Omental fat pad (tissue), 4 donors: Measurements from ENCODE around the gene CPLX1. TPM values are rescaled to one million over a fixed set of nuclear protein-coding genes. Genes with fewer than 3 reads are reported as not detected.

Experiments
- ATAC-seq: fragments of 150-250 bp; one replicate; pipeline ENCODE4 v1.9.1; 2016; ENCODE audit warnings: mild to moderate bottlenecking, moderate library complexity; ENCODE audit not compliant: low FRiP score
- DNase-seq: peaks from one replicate; pipeline ENCODE4 v3.0.0-alpha.2; 2019; ENCODE audit warnings: low spot score
- CTCF ChIP-seq, 3 donors: fragments of 450-650 bp; IDR thresholded peaks; one replicate each; pipeline ENCODE4 v1.5.1; 2016 to 2017; ENCODE audit warnings: antibody characterized with exemption in 3 of 3, mild to moderate bottlenecking in 3 of 3, moderate library complexity in 2 of 3
- total RNA-seq, 4 donors: library from RNA; depleted of rRNA; stranded (reverse); fragments of >200 nt; gene quantifications; one replicate each; pipeline ENCODE4 v1.1.0, GENCODE V29; 2016

Gene CPLX1
- total RNA-seq, 4 donors from 2014 or later, result 1.1 to 2.0 (median 1.9) TPM; not detected in 1

DNA sequence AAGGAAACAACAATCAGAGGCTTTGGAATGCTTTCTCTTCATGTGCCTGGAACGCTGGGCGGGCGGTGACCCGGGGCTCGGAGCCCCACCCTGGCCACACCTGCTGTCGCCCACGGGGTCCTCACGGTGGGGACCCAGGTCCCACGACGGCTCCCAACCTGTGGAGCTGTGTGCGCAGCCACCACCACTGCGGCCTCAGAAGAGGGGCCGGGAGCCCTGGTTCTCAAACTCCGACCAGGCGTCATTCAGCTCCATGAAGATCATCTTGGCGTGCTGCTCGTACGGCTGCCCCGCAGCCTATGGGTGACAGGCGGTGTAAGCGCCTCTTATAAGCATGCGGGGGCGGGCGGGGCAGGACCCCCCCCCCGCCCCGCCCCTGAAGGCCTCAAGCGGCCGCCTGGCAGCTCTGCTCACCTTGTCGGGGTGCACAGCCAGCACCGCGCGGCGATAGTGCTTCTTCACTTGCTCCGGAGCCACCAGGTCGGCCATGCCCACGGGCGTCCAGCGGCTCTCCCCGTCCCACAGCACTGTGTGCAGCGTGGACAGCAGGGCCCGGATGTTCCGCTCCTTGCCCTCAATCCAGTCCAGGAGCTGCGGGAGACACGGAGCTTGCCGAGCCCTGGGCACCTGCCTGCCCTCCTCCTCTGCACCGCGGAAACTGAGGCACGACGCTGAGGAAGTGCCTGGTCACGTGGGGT lies 23.7 kb upstream of the CPLX1 start:
- no peak for ATAC-seq
- TF ChIP-seq CTCF (IDR thresholded peaks at IDR 0.05), result no peak

GRCh38 chr4:848803-849477 lies 23.0 kb upstream of the CPLX1 start:
- TF ChIP-seq CTCF (IDR thresholded peaks at IDR 0.05), result no peak
- ATAC-seq (no peak), DNase-seq (no peak)

More for the DNA sequence above, 23.7 kb upstream of the CPLX1 start:
- no peak for DNase-seq

- no peak for DNase-seq
- TF ChIP-seq CTCF (IDR thresholded peaks at IDR 0.05), result no peak
- ATAC-seq, result no peak
Measured at GRCh38 chr4:848307-848691, 22.4 kb upstream of the CPLX1 start.

DNA sequence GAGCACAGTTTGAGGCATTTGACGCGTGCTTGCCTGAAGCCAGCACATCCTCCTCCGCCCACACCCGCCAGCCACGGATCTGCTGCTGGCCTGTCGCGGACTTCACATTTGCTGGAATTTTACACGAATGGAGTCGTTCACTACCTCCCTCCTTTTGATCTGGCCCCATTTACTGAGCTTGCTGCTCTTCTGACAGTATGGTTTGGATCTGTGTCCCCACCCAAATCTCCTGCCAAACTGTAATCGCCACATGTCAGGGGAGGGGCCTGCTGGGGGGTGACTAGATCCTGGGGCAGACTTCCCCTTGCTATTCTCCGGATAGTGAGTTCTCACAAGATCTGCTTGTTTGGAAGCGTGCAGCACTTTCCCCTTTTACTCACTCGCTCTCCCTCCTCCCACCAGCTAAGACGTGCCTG lies 19.9 kb upstream of the CPLX1 start:
- no peak for DNase-seq
- TF ChIP-seq CTCF (IDR thresholded peaks at IDR 0.05), result no peak
- ATAC-seq, result peak; percentile 31

DNA sequence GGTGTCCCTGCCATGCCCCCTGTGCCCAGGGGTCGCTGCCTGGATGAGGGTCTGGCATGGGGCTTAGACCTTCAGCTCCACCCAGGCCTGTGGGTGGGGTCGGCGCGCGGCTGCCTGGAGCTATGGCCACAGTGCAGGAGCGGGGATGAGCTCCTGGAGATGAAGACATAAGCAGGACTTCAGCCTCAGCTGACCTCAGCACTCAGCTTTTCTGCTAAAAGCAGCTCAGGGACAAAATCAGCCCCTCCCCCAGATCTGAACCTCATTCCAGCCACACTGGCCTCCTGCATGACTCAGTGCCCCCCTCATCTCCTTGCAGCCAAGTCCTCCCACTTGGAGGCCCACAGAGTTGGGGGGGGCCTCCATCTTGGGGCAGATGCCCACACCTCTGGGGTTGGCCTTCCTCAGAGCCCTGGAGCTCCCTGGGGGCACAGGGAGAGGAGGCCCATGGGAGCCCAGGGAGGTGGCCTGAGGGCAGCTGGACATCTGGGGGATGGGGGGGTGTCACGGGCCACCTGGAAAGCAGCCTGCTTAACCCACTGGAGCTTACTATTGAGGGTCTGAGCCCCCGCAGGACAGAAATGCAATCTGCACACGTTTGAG lies 19.4 kb upstream of the CPLX1 start:
- peak; percentile 18 for ATAC-seq
- TF ChIP-seq CTCF (IDR thresholded peaks at IDR 0.05), result no peak
- no peak for DNase-seq

DNA sequence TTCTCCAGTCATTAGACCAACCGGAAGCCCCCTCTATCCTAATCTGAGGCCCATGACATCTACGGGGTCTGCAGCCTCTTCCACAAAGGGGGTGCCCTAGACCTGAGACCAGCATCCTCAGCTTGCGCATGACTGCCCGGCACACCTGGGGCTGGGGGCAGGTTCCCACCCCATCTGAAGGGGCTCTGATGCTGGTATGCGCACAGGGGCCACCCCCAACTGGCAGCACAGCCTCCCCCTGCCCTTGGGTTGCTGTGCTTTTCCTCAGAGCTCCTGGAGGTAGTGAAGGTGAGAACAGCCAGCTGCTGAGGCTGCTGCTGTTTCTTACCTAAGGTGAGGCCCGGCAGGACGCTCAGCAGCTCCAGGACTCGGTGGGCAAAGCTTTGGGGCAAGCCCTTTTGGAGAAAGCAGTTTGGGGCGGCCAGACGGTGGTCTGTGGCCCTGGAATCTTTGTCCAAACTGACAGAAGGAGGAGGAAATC lies 18.9 kb upstream of the CPLX1 start:
- no peak for DNase-seq
- no peak for ATAC-seq
- TF ChIP-seq CTCF (IDR thresholded peaks at IDR 0.05), result no peak
